ENCODE data around the gene GRID1.

The GRID1 gene

DNA sequence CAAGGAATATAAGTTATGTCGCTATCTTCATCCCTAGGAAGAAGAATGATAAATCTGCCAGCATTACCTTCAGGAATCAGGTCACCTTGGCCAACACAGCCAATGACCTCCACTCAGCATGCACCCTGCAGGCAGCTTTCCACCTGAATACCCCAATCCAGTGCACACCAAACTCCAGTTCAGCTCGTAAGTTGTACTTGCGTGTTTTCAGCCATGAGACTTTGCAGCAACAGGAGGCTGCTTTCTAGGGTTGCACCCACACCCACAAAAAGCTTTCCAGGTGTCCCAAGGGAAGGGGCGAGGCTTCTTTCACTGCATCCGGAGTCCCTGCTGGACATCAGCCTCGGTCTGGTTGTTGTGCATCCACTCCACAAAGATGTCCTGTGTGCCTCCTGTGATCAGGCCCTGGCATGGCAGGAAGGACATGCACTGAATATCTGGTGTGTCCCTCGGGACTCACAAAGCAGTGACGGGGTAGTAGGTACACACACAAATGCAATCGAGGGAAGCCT is 282.9 kb downstream of the GRID1 start:
- H3K36me3 ChIP-seq (replicated peaks; ENCODE audit: insufficient read depth, low read length) = no peaks in the 10 kb centered on the region
- H3F3A ChIP-seq (ENCODE audit: insufficient read depth, low read length) = no peaks in the 10 kb centered on the region
- no peaks in the 10 kb centered on the region for H3K9me3 ChIP-seq (replicated peaks; ENCODE audit: insufficient read depth, low read length)
- H3K9ac ChIP-seq (ENCODE audit: low read length) = no peak overlapping the region
- no peak overlapping the region for H3K4me3 ChIP-seq (ENCODE audit: low read length)
- H4K20me1 ChIP-seq (ENCODE audit: insufficient read depth, low read length) = no peaks in the 10 kb centered on the region
- TF ChIP-seq, protein P1, sequence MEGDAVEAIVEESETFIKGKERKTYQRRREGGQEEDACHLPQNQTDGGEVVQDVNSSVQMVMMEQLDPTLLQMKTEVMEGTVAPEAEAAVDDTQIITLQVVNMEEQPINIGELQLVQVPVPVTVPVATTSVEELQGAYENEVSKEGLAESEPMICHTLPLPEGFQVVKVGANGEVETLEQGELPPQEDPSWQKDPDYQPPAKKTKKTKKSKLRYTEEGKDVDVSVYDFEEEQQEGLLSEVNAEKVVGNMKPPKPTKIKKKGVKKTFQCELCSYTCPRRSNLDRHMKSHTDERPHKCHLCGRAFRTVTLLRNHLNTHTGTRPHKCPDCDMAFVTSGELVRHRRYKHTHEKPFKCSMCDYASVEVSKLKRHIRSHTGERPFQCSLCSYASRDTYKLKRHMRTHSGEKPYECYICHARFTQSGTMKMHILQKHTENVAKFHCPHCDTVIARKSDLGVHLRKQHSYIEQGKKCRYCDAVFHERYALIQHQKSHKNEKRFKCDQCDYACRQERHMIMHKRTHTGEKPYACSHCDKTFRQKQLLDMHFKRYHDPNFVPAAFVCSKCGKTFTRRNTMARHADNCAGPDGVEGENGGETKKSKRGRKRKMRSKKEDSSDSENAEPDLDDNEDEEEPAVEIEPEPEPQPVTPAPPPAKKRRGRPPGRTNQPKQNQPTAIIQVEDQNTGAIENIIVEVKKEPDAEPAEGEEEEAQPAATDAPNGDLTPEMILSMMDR (IDR thresholded peaks at IDR 0.05; ENCODE audit: low read length) = no peak
- TF ChIP-seq EZH2 (optimal IDR thresholded peaks at IDR 0.05; ENCODE audit: low read depth, low read length) = no peak
- no peak for TF ChIP-seq EZH2phosphoT487 (IDR thresholded peaks at IDR 0.05; ENCODE audit: low read length)
- H3K79me2 ChIP-seq (ENCODE audit: low read length) = no peaks in the 10 kb centered on the region
- no peaks in the 10 kb centered on the region for H3K27me3 ChIP-seq (replicated peaks; ENCODE audit: insufficient read depth, low read length)
- H2AFZ ChIP-seq (ENCODE audit: low read length) = no peak overlapping the region
- H3K27ac ChIP-seq (ENCODE audit: low read length) = no peak overlapping the region
- no peak for DNase-seq
- H3K4me1 ChIP-seq (ENCODE audit: low read length) = no peaks in the 10 kb centered on the region
- no peak overlapping the region for H3K4me2 ChIP-seq (ENCODE audit: low read depth, low read length)
- H3K9me2 ChIP-seq (replicated peaks; ENCODE audit: insufficient read depth, low read length) = no peaks in the 10 kb centered on the region

DNA sequence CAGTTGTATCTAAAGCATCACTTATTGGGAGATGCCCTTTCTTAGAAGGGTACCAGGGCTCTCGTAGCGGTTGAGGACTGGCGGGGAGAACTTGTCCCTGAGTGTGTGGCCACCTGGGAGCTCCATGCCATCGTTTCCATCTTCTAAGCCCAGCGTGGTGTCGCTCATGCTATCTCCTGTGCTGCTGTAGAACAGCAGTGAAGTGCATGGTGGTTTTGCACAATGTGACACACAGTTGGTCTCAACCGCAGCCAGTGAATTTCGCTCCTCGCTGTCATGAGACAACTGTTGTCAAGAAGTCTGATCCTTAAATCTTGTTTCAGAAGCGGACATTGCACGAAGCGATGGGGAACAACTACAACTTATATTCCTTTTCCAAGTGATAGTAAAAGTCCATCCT is 283.4 kb downstream of the GRID1 start:
- Histone ChIP-seq H3K79me2 (ENCODE audit: low read length) (no peaks in the 10 kb centered on the region), H3K27ac (ENCODE audit: low read length) (no peak overlapping the region), H3K4me2 (ENCODE audit: low read depth, low read length) (no peak overlapping the region), H3K4me3 (ENCODE audit: low read length) (no peak overlapping the region), H3F3A (ENCODE audit: insufficient read depth, low read length) (no peaks in the 10 kb centered on the region), H2AFZ (ENCODE audit: low read length) (no peak overlapping the region), H3K9me3 (replicated peaks; ENCODE audit: insufficient read depth, low read length) (no peaks in the 10 kb centered on the region), H3K36me3 (replicated peaks; ENCODE audit: insufficient read depth, low read length) (no peaks in the 10 kb centered on the region), H4K20me1 (ENCODE audit: insufficient read depth, low read length) (no peaks in the 10 kb centered on the region), H3K4me1 (ENCODE audit: low read length) (no peaks in the 10 kb centered on the region), H3K9me2 (replicated peaks; ENCODE audit: insufficient read depth, low read length) (no peaks in the 10 kb centered on the region), H3K27me3 (replicated peaks; ENCODE audit: insufficient read depth, low read length) (no peaks in the 10 kb centered on the region), H3K9ac (ENCODE audit: low read length) (no peak overlapping the region)
- DNase-seq = no peak
- TF ChIP-seq, protein P1 (IDR thresholded peaks at IDR 0.05; ENCODE audit: low read length) = no peak
- no peak for TF ChIP-seq EZH2 (optimal IDR thresholded peaks at IDR 0.05; ENCODE audit: low read depth, low read length)
- no peak for TF ChIP-seq EZH2phosphoT487 (IDR thresholded peaks at IDR 0.05; ENCODE audit: low read length)

DNA sequence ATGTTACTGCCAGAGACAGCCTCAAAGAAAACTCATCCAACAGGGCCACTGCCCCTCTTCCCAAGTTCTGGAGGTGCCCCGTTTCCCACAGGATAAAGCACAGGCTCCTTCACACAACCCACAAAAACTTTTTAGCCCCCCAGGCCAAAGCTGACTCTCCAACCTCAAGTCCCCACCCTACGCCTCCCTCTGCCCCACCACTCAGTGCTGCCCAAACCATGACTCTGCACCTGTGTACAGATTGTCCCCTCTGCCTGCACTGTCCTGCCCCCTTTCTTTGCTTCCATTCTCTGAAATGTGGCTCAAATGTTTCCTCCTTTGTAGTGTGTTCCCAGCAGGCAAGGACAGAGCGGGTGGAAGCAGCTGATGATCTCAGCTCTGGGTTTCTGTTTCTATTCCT is 284.0 kb downstream of the GRID1 start:
- TF ChIP-seq EZH2 (optimal IDR thresholded peaks at IDR 0.05; ENCODE audit: low read depth, low read length) (no peak), EZH2phosphoT487 (IDR thresholded peaks at IDR 0.05; ENCODE audit: low read length) (no peak)
- TF ChIP-seq, protein P1 (IDR thresholded peaks at IDR 0.05; ENCODE audit: low read length) = no peak
- H3K27ac ChIP-seq (ENCODE audit: low read length) = no peak overlapping the region
- H3K4me3 ChIP-seq (ENCODE audit: low read length) = no peak overlapping the region
- no peaks in the 10 kb centered on the region for H4K20me1 ChIP-seq (ENCODE audit: insufficient read depth, low read length)
- H3F3A ChIP-seq (ENCODE audit: insufficient read depth, low read length) = no peaks in the 10 kb centered on the region
- no peaks in the 10 kb centered on the region for H3K9me3 ChIP-seq (replicated peaks; ENCODE audit: insufficient read depth, low read length)
- no peak overlapping the region for H3K4me2 ChIP-seq (ENCODE audit: low read depth, low read length)
- H3K27me3 ChIP-seq (replicated peaks; ENCODE audit: insufficient read depth, low read length) = no peaks in the 10 kb centered on the region
- H3K9ac ChIP-seq (ENCODE audit: low read length) = no peak overlapping the region
- DNase-seq = no peak
- H3K79me2 ChIP-seq (ENCODE audit: low read length) = no peaks in the 10 kb centered on the region
- no peaks in the 10 kb centered on the region for H3K4me1 ChIP-seq (ENCODE audit: low read length)
- H3K9me2 ChIP-seq (replicated peaks; ENCODE audit: insufficient read depth, low read length) = no peaks in the 10 kb centered on the region
- H3K36me3 ChIP-seq (replicated peaks; ENCODE audit: insufficient read depth, low read length) = no peaks in the 10 kb centered on the region
- H2AFZ ChIP-seq (ENCODE audit: low read length) = no peak overlapping the region
